ACC112 (cell line): ENCODE results near the gene SFSWAP.

Source experiments
- H2AFZ ChIP-seq: fragments of 200-600 bp; sonication (generic); one replicate; pipeline ENCODE4 v1.6.0; 2017; ENCODE audit warnings: antibody characterized with exemption, low read length; ENCODE audit not compliant: unreplicated experiment
- H3K27ac ChIP-seq: fragments of 200-600 bp; sonication (generic); 2 replicates; pipeline ENCODE4 v1.5.1; 2014; ENCODE audit warnings: low read depth, mild to moderate bottlenecking, antibody characterized with exemption, low read length, moderate library complexity
- H3K27me3 ChIP-seq: fragments of 200-600 bp; sonication (generic); 2 replicates; pipeline ENCODE4 v1.6.1; 2014; ENCODE audit warnings: mild to moderate bottlenecking, antibody characterized with exemption, low read length, moderate library complexity, mixed read lengths; ENCODE audit not compliant: insufficient read depth
- H3K36me3 ChIP-seq: fragments of 200-600 bp; sonication (generic); 2 replicates; pipeline ENCODE4 v1.6.1; 2016; ENCODE audit warnings: mild to moderate bottlenecking, antibody characterized with exemption, low read length, moderate library complexity, mixed read lengths; ENCODE audit not compliant: insufficient read depth
- H3K4me1 ChIP-seq: fragments of 200-600 bp; sonication (generic); one replicate; pipeline ENCODE4 v1.6.1; 2016; ENCODE audit warnings: low read length, mixed read lengths; ENCODE audit not compliant: insufficient read depth, unreplicated experiment, control insufficient read depth
- H3K4me3 ChIP-seq: fragments of 200-600 bp; sonication (generic); 2 replicates; pipeline ENCODE4 v1.5.1; 2014; ENCODE audit warnings: mild to moderate bottlenecking, low read depth, low read length
- H3K79me2 ChIP-seq: fragments of 200-600 bp; sonication (generic); one replicate; pipeline ENCODE4 v1.6.0; 2016; ENCODE audit warnings: low read length; ENCODE audit not compliant: control insufficient read depth, unreplicated experiment, insufficient read depth

The SFSWAP gene

GRCh38 chr12:131759176-131759575 is 48.3 kb downstream of the SFSWAP start:
- Histone ChIP-seq H3K79me2 (no peaks in the 10 kb centered on the region), H3K27me3 (no peaks in the 10 kb centered on the region), H3K36me3 (peaks cover 30% of the 10 kb centered on the region), H3K4me3 (no peak overlapping the region), H3K27ac (no peak overlapping the region), H3K4me1 (no peaks in the 10 kb centered on the region), H2AFZ (no peak overlapping the region)

- Histone ChIP-seq H3K4me1 (no peaks in the 10 kb centered on the region), H3K27me3 (no peaks in the 10 kb centered on the region), H2AFZ (no peak overlapping the region), H3K27ac (no peak overlapping the region), H3K4me3 (no peak overlapping the region), H3K36me3 (peaks cover 35% of the 10 kb centered on the region), H3K79me2 (no peaks in the 10 kb centered on the region)
These were observed 50.7 kb downstream of the SFSWAP start for GRCh38 chr12:131761638-131762037.

DNA sequence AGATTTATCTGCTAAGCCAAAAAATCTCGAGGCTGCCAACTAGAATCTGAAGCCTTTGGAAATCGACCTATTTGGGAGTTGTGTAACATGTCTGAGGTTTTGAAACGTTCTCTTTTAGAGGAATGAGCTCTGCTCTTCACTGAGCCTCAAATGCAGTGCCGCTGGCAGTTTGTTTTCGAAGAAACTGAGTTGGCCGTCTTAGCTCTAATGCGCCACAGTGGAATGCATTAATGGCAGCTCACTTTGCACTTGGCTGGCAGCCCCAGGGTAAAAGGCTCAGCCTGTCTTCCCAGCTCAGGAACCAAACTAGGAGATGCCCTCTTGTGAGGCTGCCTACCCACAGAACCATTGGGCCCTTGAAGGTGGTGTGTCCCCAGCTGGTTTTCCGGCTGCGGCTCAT is 53.8 kb downstream of the SFSWAP start:
- no peaks in the 10 kb centered on the region for H3K27me3 ChIP-seq
- no peak overlapping the region for H3K27ac ChIP-seq
- H3K79me2 ChIP-seq = no peaks in the 10 kb centered on the region
- no peaks in the 10 kb centered on the region for H3K4me1 ChIP-seq
- no peak overlapping the region for H2AFZ ChIP-seq
- H3K36me3 ChIP-seq = peaks cover 34% of the 10 kb centered on the region; the same call in 1 of the 2 replicates
- no peak overlapping the region for H3K4me3 ChIP-seq

- no peaks in the 10 kb centered on the region for H3K27me3 ChIP-seq
- H3K27ac ChIP-seq = no peak overlapping the region
- H3K4me1 ChIP-seq = no peaks in the 10 kb centered on the region
- H3K4me3 ChIP-seq = no peak overlapping the region
- H3K79me2 ChIP-seq = no peaks in the 10 kb centered on the region
- H2AFZ ChIP-seq = no peak overlapping the region
- H3K36me3 ChIP-seq = peaks cover 28% of the 10 kb centered on the region; the same call in 1 of the 2 replicates
These were observed 55.1 kb downstream of the SFSWAP start for GRCh38 chr12:131765961-131766360.

DNA sequence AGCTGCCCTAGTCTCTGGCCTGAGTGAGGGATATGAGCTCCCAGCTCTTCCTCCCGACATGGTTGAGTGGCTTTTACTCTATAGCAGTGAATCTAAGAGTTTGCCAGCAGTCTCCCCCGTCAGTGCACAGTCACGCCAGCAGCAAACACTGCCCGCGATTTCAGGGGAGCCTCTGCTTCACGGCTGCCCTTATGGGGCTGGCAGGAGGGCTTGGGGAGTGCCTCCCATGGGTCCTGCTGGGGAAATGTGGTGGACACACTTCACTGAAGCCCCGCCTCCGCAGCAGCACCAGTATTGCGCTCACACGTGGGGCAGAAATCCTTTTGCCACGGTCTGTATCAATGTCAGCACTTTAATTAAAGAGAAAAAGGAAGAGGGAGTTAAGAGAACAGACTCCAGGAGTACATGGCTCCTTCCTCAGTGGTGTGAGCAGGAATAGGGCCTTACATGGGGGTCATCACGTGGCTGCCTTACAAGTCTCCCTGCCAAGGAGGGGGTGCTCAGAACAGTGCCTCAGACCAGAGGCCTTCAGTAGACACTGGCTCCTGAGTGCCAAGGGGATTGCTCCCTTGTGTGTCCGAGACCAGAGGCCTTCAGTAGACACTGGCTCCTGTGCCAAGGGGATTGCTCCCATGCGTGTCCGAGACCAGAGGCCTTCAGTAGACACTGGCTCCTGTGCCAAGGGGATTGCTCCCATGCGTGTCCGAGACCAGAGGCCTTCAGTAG is 55.7 kb downstream of the SFSWAP start:
- no peaks in the 10 kb centered on the region for H3K27me3 ChIP-seq
- H3K4me3 ChIP-seq = no peak overlapping the region
- H3K27ac ChIP-seq = no peak overlapping the region
- peaks cover 24% of the 10 kb centered on the region; the same call in 1 of the 2 replicates for H3K36me3 ChIP-seq
- no peaks in the 10 kb centered on the region for H3K79me2 ChIP-seq
- no peak overlapping the region for H2AFZ ChIP-seq
- H3K4me1 ChIP-seq = no peaks in the 10 kb centered on the region

- H3K27me3 ChIP-seq = no peaks in the 10 kb centered on the region
- no peaks in the 10 kb centered on the region for H3K79me2 ChIP-seq
- H3K4me1 ChIP-seq = no peaks in the 10 kb centered on the region
- peaks cover 20% of the 10 kb centered on the region; the same call in 1 of the 2 replicates for H3K36me3 ChIP-seq
- no peak overlapping the region for H2AFZ ChIP-seq
- H3K4me3 ChIP-seq = no peak overlapping the region
- H3K27ac ChIP-seq = no peak overlapping the region
These were observed 59.2 kb downstream of the SFSWAP start for GRCh38 chr12:131770120-131770519.

- peaks cover 7% of the 10 kb centered on the region for H3K79me2 ChIP-seq
- no peak overlapping the region for H3K4me3 ChIP-seq
- H2AFZ ChIP-seq = no peak overlapping the region
- no peaks in the 10 kb centered on the region for H3K4me1 ChIP-seq
- no peak overlapping the region for H3K27ac ChIP-seq
- no peaks in the 10 kb centered on the region for H3K27me3 ChIP-seq
- H3K36me3 ChIP-seq = peaks cover 11% of the 10 kb centered on the region; the same call in 1 of the 2 replicates
These were observed 61.1 kb downstream of the SFSWAP start for GRCh38 chr12:131771965-131772364.

GRCh38 chr12:131773582-131774221 is 62.8 kb downstream of the SFSWAP start:
- Histone ChIP-seq H3K4me1 (no peaks in the 10 kb centered on the region), H3K27me3 (no peaks in the 10 kb centered on the region), H3K4me3 (no peak overlapping the region), H3K79me2 (peaks cover 7% of the 10 kb centered on the region), H3K27ac (no peak overlapping the region), H2AFZ (no peak overlapping the region), H3K36me3 (peaks cover 16% of the 10 kb centered on the region; the same call in 1 of the 2 replicates)

GRCh38 chr12:131774576-131775391 is 63.9 kb downstream of the SFSWAP start:
- Histone ChIP-seq H3K4me3 (no peak overlapping the region), H3K27ac (no peak overlapping the region), H3K79me2 (peaks cover 7% of the 10 kb centered on the region)

DNA sequence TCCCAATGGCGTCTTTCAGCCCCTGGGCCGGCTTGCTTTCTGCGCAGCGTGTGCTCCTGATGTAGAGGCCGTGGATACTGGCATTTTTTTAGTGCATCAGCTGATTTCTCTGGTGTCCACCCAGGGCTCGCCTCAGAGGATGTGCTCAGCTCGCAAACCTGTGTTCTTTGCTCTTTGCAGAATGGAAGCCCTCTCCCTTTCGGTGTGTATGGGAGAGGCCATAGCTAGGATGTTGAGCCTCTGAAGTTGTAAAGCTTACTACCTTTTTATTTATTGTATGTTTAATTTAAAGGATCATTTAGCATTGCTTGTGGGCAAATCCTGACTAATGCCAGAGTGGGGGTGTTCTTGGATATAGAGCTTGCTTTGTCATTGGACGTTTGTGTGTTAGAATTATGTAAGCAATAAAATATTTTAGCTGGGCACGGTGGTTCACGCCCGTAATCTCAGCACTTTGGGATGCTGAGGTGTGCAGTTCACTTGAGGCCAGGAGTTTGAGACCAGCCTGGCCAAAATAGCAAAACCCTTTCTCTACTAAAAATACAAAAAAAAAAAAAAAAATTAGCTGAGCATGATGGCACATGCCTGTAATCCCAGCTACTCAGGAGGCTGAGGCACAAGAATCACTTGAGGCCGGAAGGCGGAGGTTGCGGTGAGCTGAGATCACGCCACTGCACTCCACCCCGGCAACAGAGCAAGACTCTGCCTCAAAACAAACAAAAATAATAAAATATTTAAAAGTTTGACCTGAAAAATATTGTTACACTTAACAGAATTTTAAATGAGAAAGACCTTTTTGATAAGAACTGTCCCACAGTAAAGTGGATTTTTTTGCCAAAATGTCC is 64.7 kb downstream of the SFSWAP start:
- Histone ChIP-seq H3K27ac (no peak overlapping the region), H3K27me3 (no peaks in the 10 kb centered on the region), H3K36me3 (peaks cover 25% of the 10 kb centered on the region; the same call in 1 of the 2 replicates), H3K4me1 (no peaks in the 10 kb centered on the region), H3K4me3 (no peak overlapping the region), H3K79me2 (peaks cover 7% of the 10 kb centered on the region), H2AFZ (no peak overlapping the region)

More at GRCh38 chr12:131774576-131775391, 63.9 kb downstream of the SFSWAP start:
- peaks cover 19% of the 10 kb centered on the region; the same call in 1 of the 2 replicates for H3K36me3 ChIP-seq
- no peak overlapping the region for H2AFZ ChIP-seq
- no peaks in the 10 kb centered on the region for H3K27me3 ChIP-seq
- H3K4me1 ChIP-seq = no peaks in the 10 kb centered on the region
